KMS-11 (cell line): ENCODE results near the gene ATP1B3.

Experiments used
- H2AFZ ChIP-seq: fragments of 200-600 bp; sonication (generic); 2 replicates; pipeline ENCODE4 v1.6.1; 2016; ENCODE audit warnings: antibody characterized with exemption, mixed run types, low read depth
- H3K27ac ChIP-seq: fragments of 200-600 bp; sonication (generic); 2 replicates; pipeline ENCODE4 v1.6.1; 2016; ENCODE audit warnings: mild to moderate bottlenecking, mixed run types
- H3K27me3 ChIP-seq: fragments of 200-600 bp; sonication (generic); 2 replicates; pipeline ENCODE4 v1.6.1; 2017; ENCODE audit warnings: mild to moderate bottlenecking, low read depth, mixed run types, moderate library complexity; ENCODE audit not compliant: insufficient read depth
- H3K36me3 ChIP-seq: fragments of 200-600 bp; sonication (generic); 2 replicates; pipeline ENCODE4 v1.6.1; 2017; ENCODE audit warnings: mild to moderate bottlenecking, mixed run types; ENCODE audit not compliant: insufficient read depth
- H3K4me1 ChIP-seq: fragments of 200-600 bp; sonication (generic); 2 replicates; pipeline ENCODE4 v1.6.1; 2016; ENCODE audit warnings: mild to moderate bottlenecking, low read depth, mixed run types; ENCODE audit not compliant: poor library complexity, severe bottlenecking
- H3K4me2 ChIP-seq: fragments of 200-600 bp; sonication (generic); 2 replicates; pipeline ENCODE4 v1.7.0; 2016; ENCODE audit warnings: mild to moderate bottlenecking, mixed run types
- H3K4me3 ChIP-seq: fragments of 200-600 bp; sonication (generic); IDR thresholded peaks from 2 replicates; pipeline ENCODE4 v1.6.1; 2017; ENCODE audit warnings: low read depth, low read length, mixed read lengths; ENCODE audit not compliant: insufficient read depth
- H3K79me2 ChIP-seq: fragments of 200-600 bp; sonication (generic); 2 replicates; pipeline ENCODE4 v1.6.1; 2016; ENCODE audit warnings: low read depth, mixed run types; ENCODE audit not compliant: insufficient read depth
- H3K9ac ChIP-seq: fragments of 200-600 bp; sonication (generic); 2 replicates; pipeline ENCODE4 v1.6.1; 2016; ENCODE audit warnings: mild to moderate bottlenecking, mixed run types
- H4K20me1 ChIP-seq: fragments of 200-600 bp; sonication (generic); 2 replicates; pipeline ENCODE4 v1.6.1; 2016; ENCODE audit warnings: mild to moderate bottlenecking, mixed run types; ENCODE audit not compliant: insufficient read depth
- CTCF ChIP-seq: fragments of 200-600 bp; sonication (generic); conservative IDR thresholded peaks from 2 replicates; pipeline ENCODE4 v1.6.1; 2017; ENCODE audit warnings: low read depth, mild to moderate bottlenecking, antibody characterized with exemption, low read length, moderate library complexity, mixed read lengths

Gene ATP1B3

DNA sequence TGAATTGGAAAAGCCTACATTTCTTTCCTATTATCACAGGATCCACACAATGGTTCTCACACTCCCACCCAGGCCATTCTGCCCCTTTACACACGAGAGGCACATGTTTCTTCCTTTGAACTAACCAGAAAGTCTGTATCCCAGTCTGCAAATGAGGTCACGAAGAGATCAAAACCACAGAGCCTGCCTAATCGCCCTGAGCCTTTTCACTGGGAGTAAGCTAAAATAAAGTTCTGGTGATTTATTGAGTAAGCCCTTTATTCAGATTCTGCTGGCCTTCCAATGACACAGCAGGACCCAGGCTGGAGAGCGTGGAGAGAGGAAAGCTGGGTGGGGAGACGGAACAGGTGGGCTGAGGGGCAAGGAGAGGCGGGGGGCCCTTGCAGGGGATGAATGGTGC lies 78.7 kb downstream of the ATP1B3 start:
- TF ChIP-seq CTCF: no peak
- Histone ChIP-seq H3K36me3 (no peaks in the 10 kb centered on the region), H3K9ac (peak overlapping the region; percentile 65), H3K27ac (peak overlapping the region; percentile 72), H3K4me3 (peak overlapping the region; percentile 88), H3K4me2 (peak overlapping the region; percentile 79), H2AFZ (peak overlapping the region; percentile 53), H3K4me1 (peaks cover 21% of the 10 kb centered on the region), H3K79me2 (no peaks in the 10 kb centered on the region), H4K20me1 (no peaks in the 10 kb centered on the region), H3K27me3 (no peaks in the 10 kb centered on the region)

DNA sequence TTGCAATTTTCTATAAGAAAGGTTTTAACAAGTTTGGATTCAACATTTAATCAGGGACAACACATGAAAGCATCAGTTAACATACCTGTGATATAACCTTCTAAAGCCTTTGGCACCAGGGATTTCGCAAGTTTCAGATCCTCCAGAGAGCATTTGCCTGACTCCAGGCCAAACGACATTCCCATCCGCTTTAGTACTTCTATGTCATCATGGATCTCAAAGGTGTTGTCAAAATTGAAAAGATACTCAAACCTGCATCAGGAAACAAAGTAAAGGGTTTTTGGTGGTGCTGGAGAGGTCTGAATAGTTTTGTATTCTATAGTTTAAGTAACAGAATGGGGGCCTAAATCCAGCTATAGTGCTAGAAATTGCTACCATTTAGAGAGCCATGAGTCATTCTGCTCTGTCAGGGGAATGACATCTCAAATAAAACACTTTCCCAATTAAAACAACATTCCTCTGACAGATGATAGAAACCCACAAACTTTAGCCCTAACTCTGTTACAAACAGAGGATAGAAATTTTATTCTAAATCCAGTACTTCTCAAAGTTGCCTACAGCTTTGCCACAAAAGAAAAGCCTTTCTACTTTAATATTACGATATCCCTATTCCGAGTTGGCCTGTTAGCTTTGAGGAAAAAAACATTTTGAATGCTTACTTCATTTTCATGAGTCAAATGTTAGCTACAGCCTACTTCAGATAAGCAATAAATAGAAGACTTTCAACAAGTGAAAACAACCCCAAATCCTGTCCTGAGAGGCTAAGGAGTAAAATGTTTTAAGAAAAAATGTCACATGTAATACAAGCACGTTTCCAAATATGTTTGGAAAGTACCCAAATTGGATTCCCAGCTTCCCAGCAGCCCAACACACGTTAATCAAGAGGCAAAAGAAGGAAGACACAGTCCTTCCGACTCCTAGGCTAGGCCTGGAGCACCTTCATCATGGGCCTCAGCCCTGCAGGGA lies 83.4 kb downstream of the ATP1B3 start:
- no peak for TF ChIP-seq CTCF
- H4K20me1 ChIP-seq: no peaks in the 10 kb centered on the region
- H2AFZ ChIP-seq: no peak overlapping the region
- no peak overlapping the region for H3K4me3 ChIP-seq
- no peak overlapping the region for H3K4me2 ChIP-seq
- H3K27ac ChIP-seq: no peak overlapping the region
- H3K9ac ChIP-seq: no peak overlapping the region
- H3K79me2 ChIP-seq: no peaks in the 10 kb centered on the region
- no peaks in the 10 kb centered on the region for H3K27me3 ChIP-seq
- no peaks in the 10 kb centered on the region for H3K36me3 ChIP-seq
- peaks cover 13% of the 10 kb centered on the region for H3K4me1 ChIP-seq

GRCh38 chr3:141960731-141961130 lies 84.3 kb downstream of the ATP1B3 start:
- Histone ChIP-seq H2AFZ (no peak overlapping the region), H3K27me3 (no peaks in the 10 kb centered on the region), H4K20me1 (no peaks in the 10 kb centered on the region), H3K27ac (no peak overlapping the region), H3K4me2 (no peak overlapping the region), H3K36me3 (no peaks in the 10 kb centered on the region), H3K9ac (no peak overlapping the region), H3K4me1 (peaks cover 5% of the 10 kb centered on the region), H3K79me2 (no peaks in the 10 kb centered on the region), H3K4me3 (no peak overlapping the region)
- TF ChIP-seq CTCF: no peak

- H3K79me2 ChIP-seq: no peaks in the 10 kb centered on the region
- H2AFZ ChIP-seq: no peak overlapping the region
- no peak overlapping the region for H3K9ac ChIP-seq
- TF ChIP-seq CTCF: no peak
- H3K4me2 ChIP-seq: no peak overlapping the region
- H3K27ac ChIP-seq: no peak overlapping the region
- no peaks in the 10 kb centered on the region for H4K20me1 ChIP-seq
- H3K27me3 ChIP-seq: no peaks in the 10 kb centered on the region
- H3K4me1 ChIP-seq: peaks cover 8% of the 10 kb centered on the region
- no peak overlapping the region for H3K4me3 ChIP-seq
- no peaks in the 10 kb centered on the region for H3K36me3 ChIP-seq
Observed at GRCh38 chr3:141963301-141963700, 86.9 kb downstream of the ATP1B3 start.
